Keratinocyte (primary cell): ENCODE data around the gene PRPF39. TPM values are rescaled to one million over a fixed set of nuclear protein-coding genes. Genes with fewer than 3 reads are reported as not detected.

Experiments
- DNase-seq: peaks from one replicate; pipeline ENCODE4 v3.0.0-alpha.2; 2011; ENCODE audit warnings: low read depth, missing footprints, low spot score
- FAIRE-seq: peaks from 2 replicates; lab custom pipeline; 2011; peaks lifted over from hg19 to GRCh38; lab: Jason Lieb, UNC
- H2AFZ ChIP-seq: 2 replicates; pipeline ENCODE4 v1.6.0; 2012; ENCODE audit warnings: low read length, control low read depth, inconsistent platforms; ENCODE audit not compliant: control insufficient read depth
- H3K27ac ChIP-seq: 2 replicates; pipeline ENCODE4 v1.5.1; 2011; ENCODE audit warnings: low read length; ENCODE audit not compliant: control insufficient read depth, insufficient read depth
- H3K27me3 ChIP-seq: 3 replicates; pipeline ENCODE4 v1.6.0; 2011; ENCODE audit warnings: low read length; ENCODE audit not compliant: control insufficient read depth, insufficient read depth; ENCODE audit errors: extremely low read depth
- H3K36me3 ChIP-seq, 2 experiments: 2 replicates in 1 of 2; 3 replicates in 1 of 2; pipeline ENCODE4 v1.5.1; 2011; ENCODE audit warnings: low read length in 2 of 2, mild to moderate bottlenecking in 1 of 2; ENCODE audit not compliant: control insufficient read depth in 2 of 2, insufficient read depth in 2 of 2; ENCODE audit errors: extremely low read depth in 1 of 2
- H3K4me1 ChIP-seq: 3 replicates; pipeline ENCODE4 v1.5.1; 2011; ENCODE audit warnings: low read length; ENCODE audit not compliant: control insufficient read depth, insufficient read depth; ENCODE audit errors: extremely low read depth
- H3K4me2 ChIP-seq: 3 replicates; pipeline ENCODE4 v1.6.0; 2011; ENCODE audit warnings: low read depth, low read length; ENCODE audit not compliant: control insufficient read depth, insufficient read depth; ENCODE audit errors: extremely low read depth
- H3K4me3 ChIP-seq, 3 experiments: fragments of 200-600 bp in 1 of 3; sonication (generic) in 1 of 3; 2 replicates in 2 of 3; 3 replicates in 1 of 3; pipeline ENCODE4 v1.5.1; 2011 to 2016; ENCODE audit warnings: low read length in 3 of 3, mild to moderate bottlenecking in 3 of 3, control low read depth in 2 of 3, inconsistent platforms in 1 of 3, low read depth in 1 of 3, mixed read lengths in 1 of 3, mixed run types in 1 of 3, moderate library complexity in 1 of 3; ENCODE audit not compliant: control insufficient read depth in 2 of 3, insufficient read depth in 2 of 3; ENCODE audit errors: extremely low read depth in 1 of 3
- H3K79me2 ChIP-seq: 2 replicates; pipeline ENCODE4 v1.6.0; 2012; ENCODE audit warnings: low read length; ENCODE audit not compliant: control insufficient read depth, insufficient read depth
- H3K9ac ChIP-seq: 3 replicates; pipeline ENCODE4 v1.6.0; 2011; ENCODE audit warnings: low read length; ENCODE audit not compliant: control insufficient read depth, insufficient read depth; ENCODE audit errors: extremely low read depth
- H3K9me1 ChIP-seq: 3 replicates; pipeline ENCODE4 v1.6.0; 2011; ENCODE audit warnings: low read length; ENCODE audit not compliant: control insufficient read depth, insufficient read depth; ENCODE audit errors: extremely low read depth
- H3K9me3 ChIP-seq: 2 replicates; pipeline ENCODE4 v1.5.1; 2012; ENCODE audit warnings: low read depth, low read length; ENCODE audit not compliant: control insufficient read depth
- H4K20me1 ChIP-seq: 3 replicates; pipeline ENCODE4 v1.6.0; 2011; ENCODE audit warnings: low read length; ENCODE audit not compliant: control insufficient read depth, insufficient read depth; ENCODE audit errors: extremely low read depth
- CTCF ChIP-seq, 3 experiments: IDR thresholded peaks in 1 of 3; conservative IDR thresholded peaks in 1 of 3; optimal IDR thresholded peaks in 1 of 3; 2 replicates in 2 of 3; 3 replicates in 1 of 3; pipeline versions ENCODE3 to v1.5.1; 2011; ENCODE audit warnings: low read length in 3 of 3, mild to moderate bottlenecking in 3 of 3, moderate library complexity in 2 of 3, control low read depth in 1 of 3, inconsistent platforms in 1 of 3; ENCODE audit not compliant: insufficient read depth in 2 of 3; ENCODE audit errors: extremely low read depth in 1 of 3
- EZH2 ChIP-seq: IDR thresholded peaks from one replicate; pipeline ENCODE4 v1.6.1; 2012; ENCODE audit warnings: inconsistent platforms, mild to moderate bottlenecking, low read length, moderate library complexity
- dilution Hi-C: fragments of 300-500 bp; cut with MboI; formaldehyde crosslinking; loops from one replicate; pipeline ENCODE4 v1.7.0; 2020; ENCODE audit warnings: low sequenced_read_pairs; ENCODE audit not compliant: extremely low pct_ligation_motif_present
- polyA plus RNA-seq, 5 experiments: library from polyadenylated mRNA; depleted of rRNA in 3 of 5; stranded (reverse) in 3 of 5; stranded (forward) in 1 of 5; unstranded in 1 of 5; fragments of >200 nt; gene quantifications; 1 replicate in 1 of 5; 2 replicates in 3 of 5; 3 replicates in 1 of 5; pipeline versions ENCODE4 v1.2.1 to v1.2.3, GENCODE V29; 2011 to 2012; ENCODE audit warnings: missing spikeins in 2 of 5, low read depth in 1 of 5, low replicate concordance in 1 of 5

Gene PRPF39
- polyA plus RNA-seq, 1 donor (not counting 4 experiments of a cell fraction or from before 2014, with no cell fraction given): 45.5 TPM

GRCh38 chr14:45114327-45114726 lies 30.4 kb downstream of the PRPF39 start:
- Histone ChIP-seq H3K9ac (no peak overlapping the region), H3K27ac (no peak overlapping the region), H3K9me1 (no peaks in the 10 kb centered on the region), H3K9me3 (no peaks in the 10 kb centered on the region), H3K27me3 (no peaks in the 10 kb centered on the region), H3K4me3 (no peak overlapping the region), H3K36me3 (peaks cover 15 to 33% of the 10 kb centered on the region in 2 experiments), H3K4me2 (no peak overlapping the region), H3K79me2 (no peaks in the 10 kb centered on the region), H4K20me1 (no peaks in the 10 kb centered on the region), H2AFZ (no peak overlapping the region), H3K4me1 (peaks cover 4% of the 10 kb centered on the region)
- FAIRE-seq (no peak), DNase-seq (no peak)
- TF ChIP-seq CTCF (optimal IDR thresholded peaks at IDR 0.05 in 1 of 3, IDR thresholded peaks at IDR 0.05 in 1 of 3, conservative IDR thresholded peaks at IDR 0.05 in 1 of 3; ENCODE audit: extremely low read depth in 1 of 3, insufficient read depth in 2 of 3, low read length in 3 of 3) (no peak), EZH2 (no peak)
- dilution Hi-C loops: no loop called here

DNA sequence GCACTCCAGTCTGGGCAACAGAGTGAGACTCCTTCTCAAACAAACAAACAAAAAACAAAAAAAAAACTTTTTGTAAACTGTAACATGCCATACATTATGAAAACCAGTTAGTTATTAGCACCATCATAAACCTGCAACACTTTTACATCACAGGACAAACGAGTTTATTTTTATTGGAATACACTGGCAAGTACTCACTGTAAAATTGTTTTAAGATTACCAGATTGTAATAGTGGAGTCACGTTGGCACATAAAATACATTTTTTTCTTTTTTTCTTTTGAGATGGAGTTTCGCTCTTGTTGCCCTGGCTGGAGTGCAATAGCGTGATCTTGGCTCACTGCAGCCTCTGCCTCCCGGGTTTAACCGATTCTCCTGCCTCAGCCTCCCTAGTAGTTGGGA lies 34.7 kb downstream of the PRPF39 start:
- no peaks in the 10 kb centered on the region for H3K9me1 ChIP-seq
- H2AFZ ChIP-seq: no peak overlapping the region
- FAIRE-seq (no peak), DNase-seq (no peak)
- H4K20me1 ChIP-seq: no peaks in the 10 kb centered on the region
- H3K9ac ChIP-seq: no peak overlapping the region
- peaks cover 4% of the 10 kb centered on the region for H3K4me1 ChIP-seq
- no peaks in the 10 kb centered on the region for H3K79me2 ChIP-seq
- no peak overlapping the region for H3K4me2 ChIP-seq
- no peak overlapping the region for H3K27ac ChIP-seq
- dilution Hi-C loops: no loop called here
- peaks cover 19 to 23% of the 10 kb centered on the region in 2 experiments for H3K36me3 ChIP-seq
- H3K9me3 ChIP-seq: no peaks in the 10 kb centered on the region
- H3K27me3 ChIP-seq: no peaks in the 10 kb centered on the region
- no peak overlapping the region for H3K4me3 ChIP-seq
- TF ChIP-seq CTCF (optimal IDR thresholded peaks at IDR 0.05 in 1 of 3, IDR thresholded peaks at IDR 0.05 in 1 of 3, conservative IDR thresholded peaks at IDR 0.05 in 1 of 3; ENCODE audit: extremely low read depth in 1 of 3, insufficient read depth in 2 of 3, low read length in 3 of 3): no peak
- TF ChIP-seq EZH2: no peak
